GM18517 (cell line): Measurements from ENCODE around the gene FAM216A.
A peak's percentile ranks its signal among the peaks of the same experiment; 100 is the strongest.
"Not testable (repeated sequence)": the region's sequence is repeated elsewhere in the genome, so short reads cannot be mapped to it uniquely, and the experiment has no call there.

Experiments
- ATAC-seq: cut with Tn5 transposase; IDR thresholded peaks from one replicate; pipeline ENCODE4 v1.9.1; 2021; ENCODE audit warnings: mild to moderate bottlenecking, moderate library complexity; ENCODE audit not compliant: unreplicated experiment

The FAM216A gene

GRCh38 chr12:110498984-110499706, 30.5 kb downstream of the FAM216A start:
- ATAC-seq, result no peak

- no peak for ATAC-seq
Observed at GRCh38 chr12:110501399-110501751, 32.7 kb downstream of the FAM216A start.

DNA sequence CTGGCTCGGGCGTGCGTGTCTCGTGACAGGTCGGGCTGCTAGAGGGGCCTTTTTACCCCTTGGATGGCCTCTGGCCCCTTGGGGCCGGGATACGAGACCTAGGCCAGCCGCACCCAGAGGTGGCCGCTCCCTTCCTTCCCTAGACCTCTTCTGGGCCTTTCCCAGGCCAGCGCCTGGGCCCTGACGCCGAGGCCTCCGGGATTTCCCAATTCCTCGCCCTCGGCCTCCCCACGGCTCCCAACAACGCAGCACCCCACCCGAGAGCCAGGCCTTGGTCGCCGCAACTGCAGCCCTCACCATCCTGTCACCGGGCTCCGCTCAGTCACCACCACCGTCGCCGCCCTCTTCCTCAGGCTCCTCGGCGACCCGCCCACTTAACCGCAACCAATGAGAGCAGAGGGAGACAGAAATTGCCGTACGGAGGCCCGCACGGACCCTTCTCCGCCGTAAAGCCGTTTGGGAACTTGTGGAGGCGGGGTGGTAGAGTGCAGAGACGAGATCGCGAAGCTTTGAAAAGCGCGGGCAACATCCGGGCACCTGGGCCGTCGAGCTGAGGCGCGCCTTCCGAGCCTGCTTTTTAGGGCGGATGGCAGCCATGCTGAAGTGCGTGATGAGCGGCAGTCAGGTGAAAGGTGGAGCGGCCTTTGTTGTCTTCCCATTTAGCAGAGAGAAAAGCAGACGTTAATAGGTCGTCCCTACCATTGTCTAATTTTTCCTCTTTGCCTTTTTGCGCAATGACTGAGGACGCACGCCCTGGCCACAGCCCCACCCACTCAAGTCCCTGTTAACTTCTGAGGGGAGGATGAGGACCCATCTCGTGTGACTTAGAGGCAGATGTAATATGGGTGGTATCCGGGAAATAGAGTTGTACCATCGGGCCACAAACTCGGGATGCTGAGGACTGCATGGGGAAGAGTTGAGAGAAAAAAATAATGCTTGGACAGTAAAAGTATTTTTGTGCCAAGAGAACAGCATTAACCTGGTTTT, 33.4 kb downstream of the FAM216A start, which contains the start of the genes RAD9B and VPS29:
TSS of gene RAD9B (plus strand) at position 580 of the 987 bp plus-strand sequence. CDS start at position 587, 7 bp downstream.
TSS of gene VPS29 (minus strand) at position 360 of the 987 bp plus-strand sequence. CDS start at position 300, 60 bp downstream.
- ATAC-seq, result peak; percentile 91

- no peak for ATAC-seq
Observed at GRCh38 chr12:110503432-110503831, 34.8 kb downstream of the FAM216A start.

DNA sequence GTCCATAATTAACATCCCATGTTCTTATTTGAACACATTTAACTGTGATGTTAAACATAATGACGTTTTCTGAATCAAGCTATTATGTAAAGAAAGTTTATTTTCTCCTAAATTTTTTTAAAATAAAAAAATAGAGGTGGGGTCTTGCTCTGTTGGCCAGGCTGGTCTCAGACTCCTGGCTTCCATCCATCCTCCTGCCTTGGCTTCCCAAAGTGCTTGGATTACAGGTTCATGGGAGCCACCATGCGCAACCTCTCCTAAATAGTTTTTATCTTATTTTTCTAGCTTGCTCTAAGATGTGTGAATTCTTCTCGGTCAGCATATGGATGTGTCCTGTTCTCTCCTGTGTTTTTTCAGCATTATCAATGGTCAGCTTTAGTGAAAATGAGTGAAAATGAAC, 36.7 kb downstream of the FAM216A start:
- no peak for ATAC-seq

- no peak for ATAC-seq
Observed at GRCh38 chr12:110508071-110508586, 39.5 kb downstream of the FAM216A start.

GRCh38 chr12:110513842-110514241, 45.2 kb downstream of the FAM216A start:
- ATAC-seq, result no peak

- no peak for ATAC-seq
Observed at GRCh38 chr12:110514363-110514762, 45.7 kb downstream of the FAM216A start.

DNA sequence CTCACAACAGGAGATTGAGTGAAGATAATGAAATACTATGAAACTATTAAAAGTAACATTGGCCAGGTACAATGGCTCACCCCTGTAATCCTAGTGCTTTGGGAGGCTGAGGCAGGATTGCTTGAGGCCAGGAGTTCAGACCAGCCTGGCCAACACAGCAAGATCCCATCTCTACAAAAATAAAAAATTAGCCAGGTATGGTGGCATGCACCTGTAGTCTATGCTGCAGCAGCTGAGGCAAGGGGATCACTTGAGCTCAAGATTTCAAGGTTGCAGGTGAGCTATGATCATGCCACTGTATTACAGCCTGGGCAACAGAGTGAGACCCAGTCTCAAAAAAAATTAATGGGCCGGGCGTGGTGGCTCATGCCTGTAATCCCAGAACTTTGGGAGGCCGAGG, 48.4 kb downstream of the FAM216A start:
- ATAC-seq, result no peak

GRCh38 chr12:110518014-110518413, 49.4 kb downstream of the FAM216A start:
- not testable (repeated sequence) for ATAC-seq

GRCh38 chr12:110520876-110521712, 52.4 kb downstream of the FAM216A start:
- not testable (repeated sequence) for ATAC-seq

DNA sequence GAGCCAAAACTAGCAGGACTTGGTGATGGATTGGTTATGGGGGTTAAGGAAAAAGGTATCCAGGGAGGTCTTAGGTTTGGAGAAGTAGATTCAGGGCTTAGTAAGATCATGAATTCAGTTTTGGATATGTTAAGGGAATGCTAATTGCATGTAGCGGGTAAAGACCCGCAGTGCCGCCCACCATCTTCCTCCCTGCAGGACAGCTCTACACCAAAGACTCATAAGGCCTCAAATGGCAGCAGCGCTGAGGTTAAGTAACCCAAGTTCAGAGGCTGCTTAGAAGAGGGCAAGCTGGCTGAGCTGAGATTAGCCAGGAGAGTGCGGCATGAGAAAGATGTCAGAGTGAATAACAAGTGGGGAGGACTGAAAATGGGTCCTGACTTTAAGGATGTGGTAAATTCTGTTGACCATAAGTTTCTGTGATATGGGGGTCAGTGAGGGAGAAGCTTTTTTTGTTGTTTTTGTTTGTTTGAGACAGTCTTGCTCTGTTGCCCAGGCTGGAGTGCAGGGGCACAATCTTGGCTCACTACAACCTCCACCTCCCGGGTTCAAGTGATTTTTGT, 59.7 kb downstream of the FAM216A start:
- ATAC-seq, result no peak

DNA sequence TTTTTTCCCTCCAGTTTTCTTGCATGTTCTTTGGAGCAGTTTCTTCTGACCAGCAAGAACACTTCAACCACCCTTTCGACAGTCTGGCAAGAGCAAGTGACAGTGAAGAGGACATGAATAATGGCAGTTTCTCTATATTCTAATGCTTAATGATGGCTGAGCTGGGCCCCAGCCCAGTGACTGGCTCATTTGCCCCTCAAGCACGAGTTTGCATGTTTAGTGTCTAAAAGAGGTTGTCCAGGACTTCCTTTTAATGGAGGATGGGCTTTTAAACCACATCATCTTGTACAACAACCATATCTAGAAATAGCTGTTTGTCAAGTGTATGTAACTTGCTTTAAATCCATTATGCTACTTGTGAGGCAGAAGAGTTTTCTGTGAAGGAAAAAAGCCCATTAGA, 61.9 kb downstream of the FAM216A start:
- no peak for ATAC-seq

- ATAC-seq, result peak; percentile 89
Observed at GRCh38 chr12:110531741-110532333, 63.2 kb downstream of the FAM216A start.

DNA sequence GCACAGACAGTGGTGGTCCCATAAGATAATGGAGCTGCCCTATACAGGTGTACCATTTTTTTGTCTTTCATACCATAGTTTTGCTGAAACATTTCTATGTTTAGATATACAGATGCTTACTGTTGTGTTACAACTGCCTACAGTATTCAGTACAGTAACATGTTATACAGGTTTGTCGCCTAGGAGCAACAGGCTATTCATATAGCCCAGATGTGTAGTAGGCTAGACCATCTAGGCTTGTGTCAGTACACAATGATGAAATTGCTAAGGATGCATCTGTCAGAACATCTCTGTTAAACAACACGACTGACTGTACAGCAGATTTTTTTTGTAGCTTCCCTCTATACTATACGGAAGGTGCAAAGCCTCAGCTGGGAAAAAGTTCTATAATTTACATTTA, 64.0 kb downstream of the FAM216A start:
- ATAC-seq, result no peak

- no peak for ATAC-seq
Observed at GRCh38 chr12:110533607-110534006, 65.0 kb downstream of the FAM216A start.

DNA sequence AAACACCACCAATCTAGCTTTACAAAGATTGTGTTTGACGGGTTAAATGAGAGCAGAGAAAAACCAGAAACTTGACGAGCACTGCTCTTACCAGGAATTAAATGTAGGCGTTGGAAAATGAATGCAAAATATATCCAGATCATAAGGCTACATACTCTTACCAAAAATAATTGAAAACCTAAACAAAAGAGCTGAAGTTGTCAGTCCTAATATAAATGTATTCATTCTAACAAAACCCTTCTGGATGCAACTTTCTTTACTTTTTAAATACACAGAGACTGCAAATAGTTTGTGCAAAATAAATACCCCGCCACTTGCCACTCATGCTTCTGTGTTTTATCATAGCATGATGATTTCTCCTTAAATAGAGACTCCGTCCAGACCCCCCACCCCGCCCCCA, 66.2 kb downstream of the FAM216A start:
- ATAC-seq, result no peak

GRCh38 chr12:110536834-110537604, 68.4 kb downstream of the FAM216A start:
- ATAC-seq, result no peak
